Cardiac fibroblast (primary cell): ENCODE measurements around the gene SEC23B.

ENCODE experiments used
- DNase-seq, 2 donors: peaks; one replicate each; pipeline versions ENCODE4 v3.0.0 to v3.0.0-alpha.2; 2010; ENCODE audit warnings: low read depth in 2 of 2
- H3K4me3 ChIP-seq, 2 donors: replicated peaks in 1 of 2; 1 replicate in 1 of 2; 2 replicates in 1 of 2; pipeline ENCODE4 v1.5.1; 2011; ENCODE audit warnings: low read depth in 2 of 2, low read length in 2 of 2, mild to moderate bottlenecking in 2 of 2, moderate library complexity in 1 of 2
- TF ChIP-seq, protein P1 (sequence below): IDR thresholded peaks from one replicate; pipeline ENCODE4 v1.5.1; 2011; ENCODE audit warnings: low read depth, mild to moderate bottlenecking, low read length, inconsistent platforms

SEC23B gene

GRCh38 chr20:18596270-18596669 is 88.5 kb downstream of the SEC23B start:
- DNase-seq = no peak
- TF ChIP-seq, protein P1, sequence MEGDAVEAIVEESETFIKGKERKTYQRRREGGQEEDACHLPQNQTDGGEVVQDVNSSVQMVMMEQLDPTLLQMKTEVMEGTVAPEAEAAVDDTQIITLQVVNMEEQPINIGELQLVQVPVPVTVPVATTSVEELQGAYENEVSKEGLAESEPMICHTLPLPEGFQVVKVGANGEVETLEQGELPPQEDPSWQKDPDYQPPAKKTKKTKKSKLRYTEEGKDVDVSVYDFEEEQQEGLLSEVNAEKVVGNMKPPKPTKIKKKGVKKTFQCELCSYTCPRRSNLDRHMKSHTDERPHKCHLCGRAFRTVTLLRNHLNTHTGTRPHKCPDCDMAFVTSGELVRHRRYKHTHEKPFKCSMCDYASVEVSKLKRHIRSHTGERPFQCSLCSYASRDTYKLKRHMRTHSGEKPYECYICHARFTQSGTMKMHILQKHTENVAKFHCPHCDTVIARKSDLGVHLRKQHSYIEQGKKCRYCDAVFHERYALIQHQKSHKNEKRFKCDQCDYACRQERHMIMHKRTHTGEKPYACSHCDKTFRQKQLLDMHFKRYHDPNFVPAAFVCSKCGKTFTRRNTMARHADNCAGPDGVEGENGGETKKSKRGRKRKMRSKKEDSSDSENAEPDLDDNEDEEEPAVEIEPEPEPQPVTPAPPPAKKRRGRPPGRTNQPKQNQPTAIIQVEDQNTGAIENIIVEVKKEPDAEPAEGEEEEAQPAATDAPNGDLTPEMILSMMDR = no peak
- H3K4me3 ChIP-seq = no peak overlapping the region

DNA sequence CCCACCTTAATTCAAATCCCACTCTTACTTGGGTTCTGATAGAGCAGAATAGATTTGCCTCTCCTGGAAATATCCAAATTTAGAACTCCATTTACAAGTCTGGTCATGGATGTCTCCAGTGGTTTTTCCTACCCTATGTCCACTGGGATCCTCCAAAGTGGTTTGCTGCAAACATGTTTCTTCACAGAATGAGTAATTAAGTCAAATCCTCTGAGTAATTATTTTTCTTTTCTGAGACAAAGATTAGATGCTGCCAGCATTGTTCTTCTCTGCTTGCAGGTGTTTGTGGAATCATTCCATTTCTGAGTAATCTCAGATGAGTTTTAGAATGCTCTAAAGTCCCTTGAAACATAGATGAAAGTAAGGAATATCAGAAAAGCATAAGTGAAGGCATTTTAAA is 102.0 kb downstream of the SEC23B start:
- DNase-seq = peak in 1 of 2 donors; percentile 35
- H3K4me3 ChIP-seq = no peak overlapping the region
- TF ChIP-seq, protein P1 = no peak
